Panc1 (cell line): ENCODE data around the gene CHEK2. TPM values are rescaled to one million over a fixed set of nuclear protein-coding genes. Genes with fewer than 3 reads are reported as not detected.

Experiments
- ATAC-seq: fragments of 200-7000 bp; cut with Tn5 transposase; 2 replicates; pipeline ENCODE4 v1.9.1; 2020; ENCODE audit warnings: mild to moderate bottlenecking, moderate library complexity
- BruUV-seq: library from RNA; stranded (reverse); fragments of 400-500 nt; replicated peaks from 2 replicates; lab custom pipeline; 2021; lab: Mats Ljungman, UMichigan
- CTCF ChIA-PET: fragments of 300-600 bp; sonication (Branson Sonifier 250); formaldehyde crosslinking; loops from one replicate; lab custom pipeline; 2022; ENCODE audit warnings: antibody characterized with exemption; lab: Charles Lee
- POLR2A ChIA-PET: fragments of 300-600 bp; sonication (Branson Sonifier 250); formaldehyde crosslinking; loops from one replicate; lab custom pipeline; 2022; ENCODE audit warnings: antibody characterized with exemption; lab: Charles Lee
- DNase-seq: peaks from one replicate; pipeline ENCODE4 v3.0.0-alpha.2; 2010; ENCODE audit warnings: low read depth, low spot score
- H3K27ac ChIP-seq: 2 replicates; pipeline ENCODE4 v1.5.1; 2011; ENCODE audit warnings: mild to moderate bottlenecking, low read length, inconsistent platforms
- H3K27me3 ChIP-seq: fragments of 200-500 bp; sonication (Bioruptor generic); 2 replicates; pipeline ENCODE4 v1.6.0; 2014; ENCODE audit warnings: low read length, inconsistent platforms; ENCODE audit not compliant: control insufficient read depth, insufficient read depth
- H3K36me3 ChIP-seq: fragments of 200-500 bp; sonication (Bioruptor generic); 2 replicates; pipeline ENCODE4 v1.5.1; 2014; ENCODE audit warnings: inconsistent platforms, mild to moderate bottlenecking, low read length, moderate library complexity; ENCODE audit not compliant: control insufficient read depth, insufficient read depth
- H3K4me1 ChIP-seq: 2 replicates; pipeline ENCODE4 v1.5.1; 2011; ENCODE audit warnings: inconsistent platforms, mild to moderate bottlenecking, low read length, moderate library complexity; ENCODE audit not compliant: control insufficient read depth, insufficient read depth
- H3K4me3 ChIP-seq, 2 experiments: 2 replicates each; pipeline ENCODE4 v1.5.1; 2011 to 2012; ENCODE audit warnings: low read depth in 2 of 2, low read length in 2 of 2, mild to moderate bottlenecking in 2 of 2, inconsistent platforms in 1 of 2, moderate library complexity in 1 of 2
- H3K9me3 ChIP-seq: fragments of 200-500 bp; sonication (Bioruptor generic); 2 replicates; pipeline ENCODE4 v1.5.1; 2014; ENCODE audit warnings: low read depth, mild to moderate bottlenecking, inconsistent platforms, low read length, moderate library complexity; ENCODE audit not compliant: control insufficient read depth, insufficient read depth
- POLR2AphosphoS5 ChIP-seq: IDR thresholded peaks from 2 replicates; pipeline ENCODE4 v1.6.1; 2012; ENCODE audit warnings: mild to moderate bottlenecking, low read depth, low read length, moderate library complexity
- SIN3A ChIP-seq: IDR thresholded peaks from 2 replicates; pipeline ENCODE4 v1.6.1; 2012; ENCODE audit warnings: low read depth, mild to moderate bottlenecking, low read length, moderate library complexity, borderline replicate concordance; ENCODE audit not compliant: insufficient read depth
- TCF7L2 ChIP-seq: IDR thresholded peaks from 2 replicates; pipeline ENCODE4 v1.6.1; 2011; ENCODE audit warnings: mild to moderate bottlenecking, low read depth, low read length, inconsistent platforms
- in situ Hi-C: cut with HindIII; loops from 2 replicates; pipeline ENCODE4 v1.10.0; 2016; ENCODE audit warnings: low sequenced_read_pairs, low pct_unique_long_range_greater_than_20kb
- intact Hi-C: fragments of 100-400 bp; cut with micrococcal nuclease; formaldehyde crosslinking; loops from one replicate; pipeline ENCODE4 v1.10.0; 2022; ENCODE audit not compliant: unreplicated experiment
- total RNA-seq: library from RNA; stranded (reverse); gene quantifications from one replicate; pipeline ENCODE4 v1.2.1, GENCODE V29; 2021; ENCODE audit not compliant: unreplicated experiment
- TF ChIP-seq, protein P1 (sequence below), 2 experiments: IDR thresholded peaks; 2 replicates each; pipeline ENCODE4 v1.6.1; 2011 to 2012; ENCODE audit warnings: low read depth in 2 of 2, control low read depth in 1 of 2, low read length in 1 of 2, mild to moderate bottlenecking in 1 of 2, moderate library complexity in 1 of 2; ENCODE audit not compliant: insufficient read depth in 1 of 2
- TF ChIP-seq, protein P2 (sequence below): fragments of 450-650 bp; IDR thresholded peaks from 2 replicates; pipeline ENCODE4 v1.5.1; 2017; ENCODE audit warnings: mild to moderate bottlenecking

CHEK2 gene
- total RNA-seq, 1 experiment from 2014 or later: 29.5 TPM

DNA sequence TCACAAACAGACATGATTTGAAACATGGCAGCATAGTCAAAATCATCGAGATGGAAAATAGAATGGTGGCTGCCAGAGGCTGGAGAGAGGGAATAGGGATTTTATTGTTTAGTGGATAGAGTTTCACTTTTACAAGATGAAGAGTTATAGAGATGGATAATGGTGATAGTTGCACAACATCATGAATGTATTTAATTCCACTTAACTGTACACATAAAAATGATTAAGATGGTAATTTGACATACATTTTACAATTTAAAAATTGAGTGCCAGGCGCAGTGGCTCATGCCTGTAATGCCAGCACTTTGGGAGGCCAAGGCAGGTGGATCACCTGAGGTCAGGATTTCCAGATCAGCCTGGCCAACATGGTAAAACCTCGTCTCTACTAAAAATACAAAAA lies 83.2 kb downstream of the CHEK2 start:
- POLR2A ChIA-PET: no interaction called here
- Histone ChIP-seq H3K9me3 (no peaks in the 10 kb centered on the region), H3K27me3 (no peaks in the 10 kb centered on the region), H3K4me1 (no peaks in the 10 kb centered on the region), H3K27ac (no peak overlapping the region), H3K36me3 (no peaks in the 10 kb centered on the region), H3K4me3 (no peak overlapping the region)
- no TSS peak for BruUV-seq
- TF ChIP-seq, protein P1, sequence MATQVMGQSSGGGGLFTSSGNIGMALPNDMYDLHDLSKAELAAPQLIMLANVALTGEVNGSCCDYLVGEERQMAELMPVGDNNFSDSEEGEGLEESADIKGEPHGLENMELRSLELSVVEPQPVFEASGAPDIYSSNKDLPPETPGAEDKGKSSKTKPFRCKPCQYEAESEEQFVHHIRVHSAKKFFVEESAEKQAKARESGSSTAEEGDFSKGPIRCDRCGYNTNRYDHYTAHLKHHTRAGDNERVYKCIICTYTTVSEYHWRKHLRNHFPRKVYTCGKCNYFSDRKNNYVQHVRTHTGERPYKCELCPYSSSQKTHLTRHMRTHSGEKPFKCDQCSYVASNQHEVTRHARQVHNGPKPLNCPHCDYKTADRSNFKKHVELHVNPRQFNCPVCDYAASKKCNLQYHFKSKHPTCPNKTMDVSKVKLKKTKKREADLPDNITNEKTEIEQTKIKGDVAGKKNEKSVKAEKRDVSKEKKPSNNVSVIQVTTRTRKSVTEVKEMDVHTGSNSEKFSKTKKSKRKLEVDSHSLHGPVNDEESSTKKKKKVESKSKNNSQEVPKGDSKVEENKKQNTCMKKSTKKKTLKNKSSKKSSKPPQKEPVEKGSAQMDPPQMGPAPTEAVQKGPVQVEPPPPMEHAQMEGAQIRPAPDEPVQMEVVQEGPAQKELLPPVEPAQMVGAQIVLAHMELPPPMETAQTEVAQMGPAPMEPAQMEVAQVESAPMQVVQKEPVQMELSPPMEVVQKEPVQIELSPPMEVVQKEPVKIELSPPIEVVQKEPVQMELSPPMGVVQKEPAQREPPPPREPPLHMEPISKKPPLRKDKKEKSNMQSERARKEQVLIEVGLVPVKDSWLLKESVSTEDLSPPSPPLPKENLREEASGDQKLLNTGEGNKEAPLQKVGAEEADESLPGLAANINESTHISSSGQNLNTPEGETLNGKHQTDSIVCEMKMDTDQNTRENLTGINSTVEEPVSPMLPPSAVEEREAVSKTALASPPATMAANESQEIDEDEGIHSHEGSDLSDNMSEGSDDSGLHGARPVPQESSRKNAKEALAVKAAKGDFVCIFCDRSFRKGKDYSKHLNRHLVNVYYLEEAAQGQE (IDR thresholded peaks at IDR 0.05; ENCODE audit: insufficient read depth in 1 of 2, low read depth in 2 of 2, low read length in 1 of 2): no peak
- in situ Hi-C loops (no loop called here), intact Hi-C loops (no loop called here)
- ATAC-seq (no peak), DNase-seq (no peak)
- CTCF ChIA-PET: no interaction called here

DNA sequence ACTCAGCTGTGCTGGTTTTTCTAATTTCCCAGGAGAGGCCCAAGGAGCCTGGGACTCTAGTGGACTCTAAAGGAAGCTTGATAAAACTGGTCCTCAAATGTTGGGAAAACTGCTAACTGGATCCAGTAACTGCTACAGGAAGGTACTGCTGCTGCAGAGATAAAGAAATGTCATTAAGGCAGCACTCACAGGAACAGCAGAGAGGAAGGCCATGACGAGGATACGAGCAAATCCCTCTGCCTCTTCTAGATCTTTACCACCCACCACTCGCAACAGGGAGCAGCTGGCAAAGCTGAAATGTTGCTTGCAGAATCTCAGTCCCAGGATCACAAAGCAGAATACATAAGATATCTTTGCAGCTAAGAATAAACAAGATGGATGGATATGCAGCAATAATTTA lies 85.4 kb downstream of the CHEK2 start:
- TF ChIP-seq SIN3A (no peak), TCF7L2 (no peak)
- H3K27me3 ChIP-seq: no peaks in the 10 kb centered on the region
- no peak for DNase-seq
- ATAC-seq: no peak
- no peak overlapping the region for H3K4me3 ChIP-seq
- intact Hi-C loops: no loop called here
- H3K36me3 ChIP-seq: no peaks in the 10 kb centered on the region
- in situ Hi-C loops: no loop called here
- H3K4me1 ChIP-seq: no peaks in the 10 kb centered on the region
- no TSS peak for BruUV-seq
- CTCF ChIA-PET: no interaction called here
- POLR2A ChIA-PET: no interaction called here
- no peaks in the 10 kb centered on the region for H3K9me3 ChIP-seq
- no peak overlapping the region for H3K27ac ChIP-seq

DNA sequence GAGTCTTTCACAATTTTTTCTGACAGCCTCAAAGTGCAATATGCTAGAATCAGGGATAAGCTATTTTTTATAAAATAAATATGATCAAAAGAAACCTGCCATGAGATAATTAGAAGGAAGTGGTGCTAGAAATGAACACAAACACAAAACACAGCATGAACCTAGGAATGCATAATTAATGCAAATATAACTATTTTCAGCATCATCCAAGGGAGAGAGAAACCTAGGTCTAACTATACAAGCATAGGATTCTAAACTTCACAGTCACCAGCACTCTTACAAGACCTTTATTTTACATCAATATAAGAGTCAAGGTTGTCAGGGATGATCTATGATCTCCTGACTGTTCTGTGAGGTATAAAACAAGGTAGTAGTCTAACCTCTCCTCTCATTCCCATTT lies 91.2 kb downstream of the CHEK2 start:
- BruUV-seq: no TSS peak
- ATAC-seq: no peak
- Histone ChIP-seq H3K27me3 (no peaks in the 10 kb centered on the region), H3K27ac (no peak overlapping the region), H3K36me3 (no peaks in the 10 kb centered on the region), H3K9me3 (no peaks in the 10 kb centered on the region), H3K4me1 (no peaks in the 10 kb centered on the region), H3K4me3 (no peak overlapping the region)
- no peak for DNase-seq
- TF ChIP-seq, protein P1 (IDR thresholded peaks at IDR 0.05; ENCODE audit: insufficient read depth in 1 of 2, low read depth in 2 of 2, low read length in 1 of 2): no peak
- TF ChIP-seq SIN3A: no peak
- TF ChIP-seq, protein P2, sequence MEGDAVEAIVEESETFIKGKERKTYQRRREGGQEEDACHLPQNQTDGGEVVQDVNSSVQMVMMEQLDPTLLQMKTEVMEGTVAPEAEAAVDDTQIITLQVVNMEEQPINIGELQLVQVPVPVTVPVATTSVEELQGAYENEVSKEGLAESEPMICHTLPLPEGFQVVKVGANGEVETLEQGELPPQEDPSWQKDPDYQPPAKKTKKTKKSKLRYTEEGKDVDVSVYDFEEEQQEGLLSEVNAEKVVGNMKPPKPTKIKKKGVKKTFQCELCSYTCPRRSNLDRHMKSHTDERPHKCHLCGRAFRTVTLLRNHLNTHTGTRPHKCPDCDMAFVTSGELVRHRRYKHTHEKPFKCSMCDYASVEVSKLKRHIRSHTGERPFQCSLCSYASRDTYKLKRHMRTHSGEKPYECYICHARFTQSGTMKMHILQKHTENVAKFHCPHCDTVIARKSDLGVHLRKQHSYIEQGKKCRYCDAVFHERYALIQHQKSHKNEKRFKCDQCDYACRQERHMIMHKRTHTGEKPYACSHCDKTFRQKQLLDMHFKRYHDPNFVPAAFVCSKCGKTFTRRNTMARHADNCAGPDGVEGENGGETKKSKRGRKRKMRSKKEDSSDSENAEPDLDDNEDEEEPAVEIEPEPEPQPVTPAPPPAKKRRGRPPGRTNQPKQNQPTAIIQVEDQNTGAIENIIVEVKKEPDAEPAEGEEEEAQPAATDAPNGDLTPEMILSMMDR: no peak
- TF ChIP-seq POLR2AphosphoS5: no peak
- no peak for TF ChIP-seq TCF7L2
- in situ Hi-C loops: no loop called here
- intact Hi-C loops: no loop called here
- POLR2A ChIA-PET: no interaction called here
- CTCF ChIA-PET: no interaction called here
